ENCODE measurements around the gene TSPYL4. TPM values are rescaled to one million over a fixed set of nuclear protein-coding genes. Genes with fewer than 3 reads are reported as not detected.
A peak's percentile ranks its signal among the peaks of the same experiment; 100 is the strongest.
"Not testable (repeated sequence)": the region's sequence is repeated elsewhere in the genome, so short reads cannot be mapped to it uniquely, and the experiment has no call there.

Gene TSPYL4
- 28.5 TPM for total RNA-seq

GRCh38 chr6:116253505-116254296, at the start of gene TSPYL4:
Gene TSPYL4, minus strand, starts transcription at chr6:116254075. Its CDS starts 67 bp downstream, at chr6:116254008.
- peak; percentile 91 to 98 (median 95) for DNase-seq (ENCODE audit: low read depth in 2 of 3, low spot score in 2 of 3)

GRCh38 chr6:116301104-116301503, 47.2 kb upstream of the TSPYL4 start:
- DNase-seq (ENCODE audit: low read depth in 2 of 3, low spot score in 2 of 3), result no peak

- no peak for DNase-seq (ENCODE audit: low read depth in 2 of 3, low spot score in 2 of 3)
These were observed 46.7 kb upstream of the TSPYL4 start for GRCh38 chr6:116300566-116300965.

GRCh38 chr6:116298973-116299372, 45.1 kb upstream of the TSPYL4 start:
- DNase-seq (ENCODE audit: low read depth in 2 of 3, low spot score in 2 of 3), result no peak

- DNase-seq (ENCODE audit: low read depth in 2 of 3, low spot score in 2 of 3), result no peak
These were observed 44.4 kb upstream of the TSPYL4 start for GRCh38 chr6:116298273-116298672.

- DNase-seq (ENCODE audit: low read depth in 2 of 3, low spot score in 2 of 3), result no peak
These were observed 38.7 kb upstream of the TSPYL4 start for GRCh38 chr6:116292553-116292952.

GRCh38 chr6:116291701-116292396, 38.0 kb upstream of the TSPYL4 start:
- no peak for DNase-seq (ENCODE audit: low read depth in 2 of 3, low spot score in 2 of 3)

GRCh38 chr6:116290799-116291198, 36.9 kb upstream of the TSPYL4 start:
- no peak for DNase-seq (ENCODE audit: low read depth in 2 of 3, low spot score in 2 of 3)

GRCh38 chr6:116289876-116290275, 36.0 kb upstream of the TSPYL4 start:
- DNase-seq (ENCODE audit: low read depth in 2 of 3, low spot score in 2 of 3), result no peak

- peak in 1 of 3 donors; percentile 60 for DNase-seq (ENCODE audit: low read depth in 2 of 3, low spot score in 2 of 3)
These were observed 33.9 kb upstream of the TSPYL4 start for GRCh38 chr6:116287689-116288282.

- DNase-seq (ENCODE audit: low read depth in 2 of 3, low spot score in 2 of 3), result no peak
These were observed 33.0 kb upstream of the TSPYL4 start for GRCh38 chr6:116286773-116287358.

GRCh38 chr6:116284984-116285383, 31.1 kb upstream of the TSPYL4 start:
- DNase-seq (ENCODE audit: low read depth in 2 of 3, low spot score in 2 of 3), result not testable (repeated sequence)

GRCh38 chr6:116283191-116283590, 29.3 kb upstream of the TSPYL4 start:
- no peak for DNase-seq (ENCODE audit: low read depth in 2 of 3, low spot score in 2 of 3)

- DNase-seq (ENCODE audit: low read depth in 2 of 3, low spot score in 2 of 3), result no peak
These were observed 28.8 kb upstream of the TSPYL4 start for GRCh38 chr6:116282698-116283097.

GRCh38 chr6:116280933-116281316, 27.1 kb upstream of the TSPYL4 start:
- no peak for DNase-seq (ENCODE audit: low read depth in 2 of 3, low spot score in 2 of 3)

- DNase-seq (ENCODE audit: low read depth in 2 of 3, low spot score in 2 of 3), result peak in 2 of 3 donors; percentile 47 to 68
These were observed 26.5 kb upstream of the TSPYL4 start for GRCh38 chr6:116280161-116280932.

- DNase-seq (ENCODE audit: low read depth in 2 of 3, low spot score in 2 of 3), result peak; percentile 84 to 99 (median 95)
These were observed 25.6 kb upstream of the TSPYL4 start, which contains the start of gene TSPYL1 for GRCh38 chr6:116279232-116280160. Gene TSPYL1, minus strand, starts transcription at chr6:116279930. Its CDS starts 100 bp downstream, at chr6:116279830.

GRCh38 chr6:116278854-116279231, 25.0 kb upstream of the TSPYL4 start:
- DNase-seq (ENCODE audit: low read depth in 2 of 3, low spot score in 2 of 3), result no peak

GRCh38 chr6:116278481-116278829, 24.6 kb upstream of the TSPYL4 start:
- DNase-seq (ENCODE audit: low read depth in 2 of 3, low spot score in 2 of 3), result no peak
